ENCODE results near the gene TUNAR.

Gene TUNAR

GRCh38 chr14:95901054-95901453 lies 24.4 kb downstream of the TUNAR start:
- TF ChIP-seq TARDBP (IDR thresholded peaks at IDR 0.05), result no peak
- TF ChIP-seq HDGF (IDR thresholded peaks at IDR 0.05; ENCODE audit: borderline replicate concordance), result no peak
- TF ChIP-seq SUZ12 (IDR thresholded peaks at IDR 0.05), result no peak
- no peak for TF ChIP-seq LEF1 (IDR thresholded peaks at IDR 0.05; ENCODE audit: borderline replicate concordance)
- TF ChIP-seq BHLHE40 (IDR thresholded peaks at IDR 0.05; ENCODE audit: borderline replicate concordance), result no peak
- TF ChIP-seq FOXK2 (IDR thresholded peaks at IDR 0.05), result no peak
- TF ChIP-seq CTBP1 (IDR thresholded peaks at IDR 0.05; ENCODE audit: borderline replicate concordance), result no peak
- TF ChIP-seq L3MBTL2 (conservative IDR thresholded peaks at IDR 0.05), result no peak
- no peak for TF ChIP-seq ZNF384 (IDR thresholded peaks at IDR 0.05)
- no peak for TF ChIP-seq FOXA1 (IDR thresholded peaks at IDR 0.05)
- no peak for TF ChIP-seq ELF4 (IDR thresholded peaks at IDR 0.05)
- no peak for TF ChIP-seq ARNT (IDR thresholded peaks at IDR 0.05)
- TF ChIP-seq, protein P1, sequence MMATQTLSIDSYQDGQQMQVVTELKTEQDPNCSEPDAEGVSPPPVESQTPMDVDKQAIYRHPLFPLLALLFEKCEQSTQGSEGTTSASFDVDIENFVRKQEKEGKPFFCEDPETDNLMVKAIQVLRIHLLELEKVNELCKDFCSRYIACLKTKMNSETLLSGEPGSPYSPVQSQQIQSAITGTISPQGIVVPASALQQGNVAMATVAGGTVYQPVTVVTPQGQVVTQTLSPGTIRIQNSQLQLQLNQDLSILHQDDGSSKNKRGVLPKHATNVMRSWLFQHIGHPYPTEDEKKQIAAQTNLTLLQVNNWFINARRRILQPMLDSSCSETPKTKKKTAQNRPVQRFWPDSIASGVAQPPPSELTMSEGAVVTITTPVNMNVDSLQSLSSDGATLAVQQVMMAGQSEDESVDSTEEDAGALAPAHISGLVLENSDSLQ (IDR thresholded peaks at IDR 0.05), result no peak
- no peak for TF ChIP-seq SP1 (IDR thresholded peaks at IDR 0.05)
- no peak for DNase-seq (ENCODE audit: extremely low spot score)
- ChIA-PET CTCF (no interaction called here), POLR2A (no interaction called here)

GRCh38 chr14:95902273-95902826 lies 25.7 kb downstream of the TUNAR start:
- no peak for TF ChIP-seq FOXM1 (IDR thresholded peaks at IDR 0.05; ENCODE audit: borderline replicate concordance)
- TF ChIP-seq SP1 (IDR thresholded peaks at IDR 0.05), result no peak
- no peak for TF ChIP-seq ELF4 (IDR thresholded peaks at IDR 0.05)
- no peak for TF ChIP-seq ARNT (IDR thresholded peaks at IDR 0.05)
- no peak for TF ChIP-seq SUZ12 (IDR thresholded peaks at IDR 0.05)
- TF ChIP-seq CTBP1 (IDR thresholded peaks at IDR 0.05; ENCODE audit: borderline replicate concordance), result no peak
- no peak for TF ChIP-seq L3MBTL2 (conservative IDR thresholded peaks at IDR 0.05)
- TF ChIP-seq TARDBP (IDR thresholded peaks at IDR 0.05), result no peak
- TF ChIP-seq ZNF384 (IDR thresholded peaks at IDR 0.05), result no peak
- no peak for TF ChIP-seq NFRKB (IDR thresholded peaks at IDR 0.05)
- no peak for TF ChIP-seq FOXK2 (IDR thresholded peaks at IDR 0.05)
- TF ChIP-seq FOXA1 (IDR thresholded peaks at IDR 0.05), result no peak
- no peak for TF ChIP-seq LEF1 (IDR thresholded peaks at IDR 0.05; ENCODE audit: borderline replicate concordance)
- no peak for TF ChIP-seq BHLHE40 (IDR thresholded peaks at IDR 0.05; ENCODE audit: borderline replicate concordance)
- TF ChIP-seq, protein P1 (IDR thresholded peaks at IDR 0.05), result no peak
- no peak for TF ChIP-seq HDGF (IDR thresholded peaks at IDR 0.05; ENCODE audit: borderline replicate concordance)
- ChIA-PET CTCF (no interaction called here), POLR2A (no interaction called here)
- DNase-seq (ENCODE audit: extremely low spot score), result no peak

DNA sequence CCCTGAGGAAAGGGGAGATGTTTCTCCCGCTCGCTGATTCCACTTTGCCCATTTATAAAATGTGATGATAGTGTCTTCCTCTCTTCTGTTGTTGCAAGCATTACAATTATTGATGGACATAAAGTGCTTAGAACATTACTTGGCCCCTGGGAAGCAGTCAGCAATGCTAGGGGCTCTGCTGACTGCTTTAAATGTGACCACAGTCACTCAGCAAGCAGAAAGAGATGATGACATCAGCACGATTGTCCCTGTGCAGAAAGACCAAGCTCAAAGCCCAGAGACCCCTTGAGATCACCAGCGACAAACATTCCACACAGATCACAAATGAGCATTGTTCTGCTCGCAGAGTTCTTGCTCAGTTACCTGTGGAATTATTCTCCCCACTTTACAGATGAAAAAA lies 26.5 kb downstream of the TUNAR start:
- no peak for DNase-seq (ENCODE audit: extremely low spot score)
- TF ChIP-seq SP1 (IDR thresholded peaks at IDR 0.05) (no peak), BHLHE40 (IDR thresholded peaks at IDR 0.05; ENCODE audit: borderline replicate concordance) (no peak), ELF4 (IDR thresholded peaks at IDR 0.05) (no peak), LEF1 (IDR thresholded peaks at IDR 0.05; ENCODE audit: borderline replicate concordance) (no peak), TARDBP (IDR thresholded peaks at IDR 0.05) (no peak), FOXM1 (IDR thresholded peaks at IDR 0.05; ENCODE audit: borderline replicate concordance) (no peak)

GRCh38 chr14:95903616-95904107 lies 27.0 kb downstream of the TUNAR start:
- TF ChIP-seq BHLHE40 (IDR thresholded peaks at IDR 0.05; ENCODE audit: borderline replicate concordance), result no peak
- TF ChIP-seq ELF4 (IDR thresholded peaks at IDR 0.05), result no peak
- no peak for TF ChIP-seq SP1 (IDR thresholded peaks at IDR 0.05)
- no peak for TF ChIP-seq CTBP1 (IDR thresholded peaks at IDR 0.05; ENCODE audit: borderline replicate concordance)
- no peak for TF ChIP-seq FOXA1 (IDR thresholded peaks at IDR 0.05)
- no peak for TF ChIP-seq L3MBTL2 (conservative IDR thresholded peaks at IDR 0.05)
- TF ChIP-seq SUZ12 (IDR thresholded peaks at IDR 0.05), result no peak
- TF ChIP-seq, protein P1 (IDR thresholded peaks at IDR 0.05), result no peak
- TF ChIP-seq TARDBP (IDR thresholded peaks at IDR 0.05), result no peak
- no peak for TF ChIP-seq FOXM1 (IDR thresholded peaks at IDR 0.05; ENCODE audit: borderline replicate concordance)
- no peak for TF ChIP-seq FOXK2 (IDR thresholded peaks at IDR 0.05)
- no peak for TF ChIP-seq ZNF384 (IDR thresholded peaks at IDR 0.05)
- no peak for TF ChIP-seq ARNT (IDR thresholded peaks at IDR 0.05)
- DNase-seq (ENCODE audit: extremely low spot score), result no peak
- POLR2A ChIA-PET, result no interaction called here
- CTCF ChIA-PET, result no interaction called here

More for the DNA sequence above, 26.5 kb downstream of the TUNAR start:
- CTCF ChIA-PET, result no interaction called here
- POLR2A ChIA-PET, result no interaction called here

- DNase-seq (ENCODE audit: extremely low spot score), result no peak
- TF ChIP-seq FOXA1 (IDR thresholded peaks at IDR 0.05), result no peak
- no peak for TF ChIP-seq NFRKB (IDR thresholded peaks at IDR 0.05)
- TF ChIP-seq FOXK2 (IDR thresholded peaks at IDR 0.05), result no peak
- TF ChIP-seq, protein P1 (IDR thresholded peaks at IDR 0.05), result no peak
- no peak for TF ChIP-seq ZNF384 (IDR thresholded peaks at IDR 0.05)
- TF ChIP-seq SUZ12 (IDR thresholded peaks at IDR 0.05), result no peak
- TF ChIP-seq LEF1 (IDR thresholded peaks at IDR 0.05; ENCODE audit: borderline replicate concordance), result no peak
- no peak for TF ChIP-seq L3MBTL2 (conservative IDR thresholded peaks at IDR 0.05)
- no peak for TF ChIP-seq FOXM1 (IDR thresholded peaks at IDR 0.05; ENCODE audit: borderline replicate concordance)
- TF ChIP-seq ELF4 (IDR thresholded peaks at IDR 0.05), result no peak
- TF ChIP-seq BHLHE40 (IDR thresholded peaks at IDR 0.05; ENCODE audit: borderline replicate concordance), result no peak
- no peak for TF ChIP-seq ARNT (IDR thresholded peaks at IDR 0.05)
- no peak for TF ChIP-seq CTBP1 (IDR thresholded peaks at IDR 0.05; ENCODE audit: borderline replicate concordance)
- TF ChIP-seq SP1 (IDR thresholded peaks at IDR 0.05), result no peak
- no peak for TF ChIP-seq HDGF (IDR thresholded peaks at IDR 0.05; ENCODE audit: borderline replicate concordance)
- no peak for TF ChIP-seq TARDBP (IDR thresholded peaks at IDR 0.05)
- CTCF ChIA-PET, result interaction anchor here (0.7 kb wide), 1 partner anchor 200 kb away, joined by 3 read pairs; no protein-coding TSS in a partner anchor
- POLR2A ChIA-PET, result no interaction called here
Observed at GRCh38 chr14:95906591-95906990, 30.0 kb downstream of the TUNAR start.
